Spleen (tissue), 11 donors: Measurements from ENCODE around the gene RGS1. TPM values are rescaled to one million over a fixed set of nuclear protein-coding genes. Genes with fewer than 3 reads are reported as not detected.

Experiments used
- DNase-seq: peaks from one replicate; pipeline ENCODE4 v3.0.0-alpha.2; 2020
- H3K27ac ChIP-seq, 8 donors: fragments of 200-600 bp; sonication (generic) in 7 of 8; 1 replicate in 4 of 8; 2 replicates in 4 of 8; pipeline versions ENCODE4 v1.5.0 to v1.8.0; 2016 to 2021; ENCODE audit warnings: inconsistent platforms in 4 of 8, mild to moderate bottlenecking in 4 of 8, moderate library complexity in 1 of 8
- H3K27me3 ChIP-seq, 7 donors: fragments of 200-600 bp; sonication (generic) in 6 of 7; replicated peaks in 1 of 7; 1 replicate in 4 of 7; 2 replicates in 3 of 7; pipeline versions ENCODE4 v1.5.0 to v1.8.0; 2016 to 2021; ENCODE audit warnings: inconsistent platforms in 3 of 7, mild to moderate bottlenecking in 1 of 7
- H3K36me3 ChIP-seq, 6 donors: fragments of 200-600 bp; sonication (generic) in 5 of 6; 1 replicate in 4 of 6; 2 replicates in 2 of 6; pipeline versions ENCODE4 v1.5.0 to v1.8.0; 2016 to 2021; ENCODE audit warnings: inconsistent platforms in 2 of 6
- H3K4me1 ChIP-seq, 6 donors: fragments of 200-600 bp; sonication (generic) in 5 of 6; 1 replicate in 3 of 6; 2 replicates in 3 of 6; pipeline versions ENCODE4 v1.5.0 to v1.8.0; 2016 to 2021; ENCODE audit warnings: inconsistent platforms in 3 of 6
- H3K4me3 ChIP-seq, 8 donors: fragments of 200-600 bp; sonication (generic) in 7 of 8; 1 replicate in 4 of 8; 2 replicates in 4 of 8; pipeline versions ENCODE4 v1.5.0 to v1.8.0; 2016 to 2021; ENCODE audit warnings: inconsistent platforms in 4 of 8, mild to moderate bottlenecking in 4 of 8, moderate library complexity in 2 of 8
- H3K9me3 ChIP-seq, 8 donors: fragments of 200-600 bp; sonication (generic) in 7 of 8; 1 replicate in 4 of 8; 2 replicates in 4 of 8; pipeline versions ENCODE4 v1.5.0 to v1.8.0; 2016 to 2021; ENCODE audit warnings: inconsistent platforms in 4 of 8
- CTCF ChIP-seq, 11 experiments: fragments of 200-600 bp in 7 of 11; fragments of 450-650 bp in 4 of 11; sonication (generic) in 4 of 11; IDR thresholded peaks in 8 of 11; conservative IDR thresholded peaks in 3 of 11; 1 replicate in 7 of 11; 2 replicates in 4 of 11; pipeline versions ENCODE4 v1.4.0 to v1.8.0; 2016 to 2021; ENCODE audit warnings: antibody characterized with exemption in 11 of 11, inconsistent platforms in 4 of 11, mild to moderate bottlenecking in 1 of 11
- POLR2A ChIP-seq, 3 donors: fragments of 450-650 bp; IDR thresholded peaks; one replicate each; pipeline ENCODE4 v1.5.1; 2017; ENCODE audit warnings: antibody characterized with exemption in 3 of 3, mild to moderate bottlenecking in 1 of 3
- POLR2AphosphoS5 ChIP-seq, 3 donors: sonication (generic); formaldehyde crosslinking; IDR thresholded peaks; one replicate each; pipeline ENCODE4 v1.5.1; 2017; ENCODE audit warnings: antibody characterized with exemption in 3 of 3
- WGBS, 5 donors: extraction: QIAGEN DNeasy Blood & Tissue Kit in 3 of 5; methylation state at CpG; one replicate each; pipeline versions ENCODE4 v1.1.5 to v1.1.7; 2013 to 2018; 5-methylcytosine and 5-hydroxymethylcytosine counted together
- intact Hi-C: fragments of 100-400 bp; cut with DNase I; formaldehyde crosslinking; loops from one replicate; pipeline ENCODE4 v1.15.0; 2023; ENCODE audit warnings: low total_unique reads
- polyA plus RNA-seq, 3 donors: library from polyadenylated mRNA; stranded (reverse); fragments of 200-250 nt; gene quantifications; one replicate each; pipeline ENCODE4 v1.2.1, GENCODE V29; 2013
- total RNA-seq, 7 donors: library from RNA; depleted of rRNA in 3 of 7; stranded (reverse); fragments of >200 nt in 3 of 7; fragmentation: NEBNext Ultra II Directional in 4 of 7; extraction: Animal tissue kit (Norgen Biotek cat#: 25700) in 4 of 7; gene quantifications; one replicate each; pipeline versions ENCODE4 v1.1.0 to v1.2.1, GENCODE V29; 2016 to 2021
- donor health status: healthy with polysubstance abuse.
- donor health status: DM: no; HTN: no; CAD: no; lungs with moderate emphysema.
- donor health status: DM: no; HTN: no; CAD: no.
- donor health status: Bipolar disorder and iron deficiency.
- donor health status: healthy.
- donor health status: DM: no; HTN: no; CAD: no.
- donor health status: DM: yes; HTN: yes; CAD: no.

The RGS1 gene
- total and polyA plus RNA-seq, 10 donors = 15.9 to 261 (median 68.2) TPM

GRCh38 chr1:192577145-192578140 is 1.9 kb downstream of the RGS1 start:
- peak overlapping the region in 5 of 8 donors; percentile 52 to 77 (median 60) for H3K27ac ChIP-seq
- DNase-seq = no peak
- no peaks in the 10 kb centered on the region for H3K27me3 ChIP-seq
- H3K4me1 ChIP-seq = peaks cover 0 to 17% (median 5%) of the 10 kb centered on the region in 6 donors
- H3K4me3 ChIP-seq = peak overlapping the region in 6 of 8 donors; percentile 4 to 61 (median 20)
- intact Hi-C loops = no loop called here
- WGBS, 5 donors = 55 to 96% (median 89%) methylated on average over 2 of the region's 2 CpGs
- no peaks in the 10 kb centered on the region for H3K36me3 ChIP-seq
- no peaks in the 10 kb centered on the region for H3K9me3 ChIP-seq
- TF ChIP-seq POLR2AphosphoS5 (IDR thresholded peaks at IDR 0.05) = no peak
- no peak for TF ChIP-seq POLR2A (IDR thresholded peaks at IDR 0.05)
- TF ChIP-seq CTCF (IDR thresholded peaks at IDR 0.05 in 8 of 11, conservative IDR thresholded peaks at IDR 0.05 in 3 of 11) = no peak

GRCh38 chr1:192578144-192578909 is 2.8 kb downstream of the RGS1 start:
- Histone ChIP-seq H3K4me3 (peak overlapping the region in 6 of 8 donors; percentile 4 to 61 (median 20)), H3K36me3 (no peaks in the 10 kb centered on the region), H3K27ac (peak overlapping the region in 2 of 8 donors; percentile 65 to 77), H3K9me3 (no peaks in the 10 kb centered on the region), H3K4me1 (peaks cover 0 to 17% (median 5%) of the 10 kb centered on the region in 6 donors), H3K27me3 (no peaks in the 10 kb centered on the region)
- intact Hi-C loops = no loop called here
- DNase-seq = no peak
- peak in 1 of 3 donors; percentile 44 for TF ChIP-seq POLR2AphosphoS5 (IDR thresholded peaks at IDR 0.05)
- no peak for TF ChIP-seq POLR2A (IDR thresholded peaks at IDR 0.05)
- TF ChIP-seq CTCF (IDR thresholded peaks at IDR 0.05 in 8 of 11, conservative IDR thresholded peaks at IDR 0.05 in 3 of 11) = no peak
- 52 to 79% (median 71%) methylated on average over 1 of the region's 1 CpG for WGBS, 5 donors

- H3K27ac ChIP-seq = peak overlapping the region in 1 of 8 donors; percentile 8
- intact Hi-C loops = no loop called here
- TF ChIP-seq POLR2AphosphoS5 (IDR thresholded peaks at IDR 0.05) = peak in 1 of 3 donors; percentile 76
- TF ChIP-seq POLR2A (IDR thresholded peaks at IDR 0.05) = no peak
- TF ChIP-seq CTCF (IDR thresholded peaks at IDR 0.05 in 8 of 11, conservative IDR thresholded peaks at IDR 0.05 in 3 of 11) = no peak
- DNase-seq = no peak
- no peaks in the 10 kb centered on the region for H3K36me3 ChIP-seq
- H3K27me3 ChIP-seq = no peaks in the 10 kb centered on the region
- H3K9me3 ChIP-seq = no peaks in the 10 kb centered on the region
- peaks cover 0 to 17% (median 5%) of the 10 kb centered on the region in 6 donors for H3K4me1 ChIP-seq
- whole genome bisulfite sequencing, 5 donors = 68 to 89% (median 84%) methylated on average over 6 of the region's 6 CpGs
- peak overlapping the region in 6 of 8 donors; percentile 4 to 61 (median 20) for H3K4me3 ChIP-seq
Observed at GRCh38 chr1:192579010-192579738, 3.6 kb downstream of the RGS1 start.
